HG03108 (cell line): ENCODE measurements around the gene CDH5.
A peak's percentile ranks its signal among the peaks of the same experiment; 100 is the strongest.
"Not testable (repeated sequence)": the region's sequence is repeated elsewhere in the genome, so short reads cannot be mapped to it uniquely, and the experiment has no call there.

Experiments
- ATAC-seq: cut with Tn5 transposase; IDR thresholded peaks from one replicate; pipeline ENCODE4 v1.9.1; 2021; ENCODE audit warnings: moderate library complexity; ENCODE audit not compliant: unreplicated experiment

CDH5 gene

DNA sequence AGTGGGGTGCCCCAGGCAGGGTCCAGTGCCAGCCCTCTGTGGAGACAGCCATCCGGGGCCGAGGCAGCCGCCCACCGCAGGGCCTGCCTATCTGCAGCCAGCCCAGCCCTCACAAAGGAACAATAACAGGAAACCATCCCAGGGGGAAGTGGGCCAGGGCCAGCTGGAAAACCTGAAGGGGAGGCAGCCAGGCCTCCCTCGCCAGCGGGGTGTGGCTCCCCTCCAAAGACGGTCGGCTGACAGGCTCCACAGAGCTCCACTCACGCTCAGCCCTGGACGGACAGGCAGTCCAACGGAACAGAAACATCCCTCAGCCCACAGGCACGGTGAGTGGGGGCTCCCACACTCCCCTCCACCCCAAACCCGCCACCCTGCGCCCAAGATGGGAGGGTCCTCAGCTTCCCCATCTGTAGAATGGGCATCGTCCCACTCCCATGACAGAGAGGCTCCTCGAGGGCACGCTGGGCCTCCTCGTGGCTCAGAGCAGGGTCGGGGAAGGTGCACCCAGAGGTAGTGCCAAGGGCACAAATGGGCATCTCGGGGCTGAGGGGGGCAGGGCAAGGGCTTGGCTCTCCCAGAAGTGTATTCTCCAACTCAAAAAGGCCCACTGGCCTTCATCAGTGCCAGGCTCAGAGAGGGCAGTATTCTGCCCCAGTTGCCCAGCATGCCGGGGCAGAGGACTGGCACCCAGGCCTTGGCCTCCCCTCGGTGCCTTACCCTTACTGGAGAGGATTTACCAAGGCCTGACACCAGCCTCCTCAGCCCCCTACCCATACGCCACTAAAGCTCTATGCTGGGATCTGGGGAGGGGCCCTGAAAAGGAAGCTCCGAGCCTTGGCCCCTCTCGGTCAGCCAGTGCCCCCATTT is at the start of gene CDH5:
Gene CDH5, plus strand, starts transcription at position 259 of the 867 bp plus-strand sequence. CDS start 12,647 bp downstream, outside the sequence.
- ATAC-seq: no peak

DNA sequence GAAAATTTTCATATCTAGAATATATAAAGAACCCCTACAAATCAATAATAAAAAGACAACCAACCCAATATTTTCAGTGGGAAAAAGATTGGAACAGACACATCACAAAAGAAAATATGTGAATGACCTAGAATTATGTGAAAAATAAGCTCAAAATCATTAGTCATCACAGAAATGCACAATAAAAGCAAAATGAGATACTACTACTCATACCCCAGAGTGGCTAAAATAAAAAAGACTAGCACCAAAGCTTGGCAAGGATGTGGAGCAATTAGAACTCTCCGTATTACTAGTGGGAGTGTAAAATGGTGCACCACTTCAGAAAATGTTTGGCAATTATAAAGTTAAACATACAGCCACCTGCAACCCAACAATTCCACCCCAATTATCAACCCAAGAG is 48.0 kb upstream of the CDH5 start:
- ATAC-seq: no peak

DNA sequence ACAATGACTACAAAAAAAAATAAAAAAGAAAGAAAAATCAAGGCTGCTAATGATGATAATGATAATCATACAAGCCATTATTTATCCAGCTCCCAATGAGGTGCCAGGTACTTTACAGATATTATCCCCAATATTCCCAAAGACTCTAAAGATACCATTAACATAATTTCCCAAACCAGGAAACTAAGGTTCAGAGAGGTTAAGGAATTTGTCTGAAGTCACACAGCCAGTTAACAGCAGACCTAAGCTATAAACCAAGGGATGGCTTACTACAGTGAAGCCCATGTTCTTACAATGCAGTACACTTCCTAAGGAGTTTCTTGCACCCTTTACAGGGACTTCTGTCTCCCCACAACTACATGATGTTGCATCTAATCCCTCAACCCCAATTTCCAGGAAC is 45.7 kb upstream of the CDH5 start:
- no peak for ATAC-seq

- ATAC-seq: peak; percentile 68
These were observed 44.3 kb upstream of the CDH5 start for GRCh38 chr16:66322174-66322573.

DNA sequence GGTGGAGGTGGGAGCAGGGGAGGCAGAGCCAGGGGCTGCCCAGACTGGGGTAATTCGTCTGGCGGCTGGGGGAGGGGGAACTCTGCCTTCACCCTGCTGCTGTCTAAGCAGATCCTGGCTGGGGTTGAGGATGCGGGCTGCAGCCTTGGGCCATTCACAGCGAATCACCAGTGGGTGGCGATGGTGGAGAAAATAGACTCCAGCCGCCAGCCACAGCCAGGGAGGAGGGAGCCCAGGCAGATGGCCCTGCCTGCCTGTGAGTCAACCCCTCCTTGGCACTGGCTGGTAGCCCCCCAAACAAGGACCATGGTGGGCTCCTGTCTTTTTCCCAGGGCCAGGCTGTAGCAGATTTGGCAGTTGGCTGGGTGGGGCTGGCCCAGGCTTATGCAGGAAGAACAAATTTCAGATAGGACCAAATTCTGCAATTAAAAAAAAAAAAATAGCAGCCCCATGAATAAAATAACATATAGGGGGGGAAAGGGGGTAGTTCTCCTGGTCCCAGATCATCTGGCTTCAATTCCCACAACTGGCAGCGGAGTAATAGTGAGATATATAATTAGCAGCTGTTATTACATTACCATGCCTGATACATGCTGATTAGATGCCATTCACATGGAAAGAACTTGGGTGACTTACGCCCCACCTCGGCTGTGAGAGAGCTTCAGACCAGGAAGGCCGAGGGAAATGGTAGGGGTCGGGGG is 41.5 kb upstream of the CDH5 start:
- no peak for ATAC-seq

GRCh38 chr16:66325717-66326376 is 40.6 kb upstream of the CDH5 start:
- no peak for ATAC-seq

DNA sequence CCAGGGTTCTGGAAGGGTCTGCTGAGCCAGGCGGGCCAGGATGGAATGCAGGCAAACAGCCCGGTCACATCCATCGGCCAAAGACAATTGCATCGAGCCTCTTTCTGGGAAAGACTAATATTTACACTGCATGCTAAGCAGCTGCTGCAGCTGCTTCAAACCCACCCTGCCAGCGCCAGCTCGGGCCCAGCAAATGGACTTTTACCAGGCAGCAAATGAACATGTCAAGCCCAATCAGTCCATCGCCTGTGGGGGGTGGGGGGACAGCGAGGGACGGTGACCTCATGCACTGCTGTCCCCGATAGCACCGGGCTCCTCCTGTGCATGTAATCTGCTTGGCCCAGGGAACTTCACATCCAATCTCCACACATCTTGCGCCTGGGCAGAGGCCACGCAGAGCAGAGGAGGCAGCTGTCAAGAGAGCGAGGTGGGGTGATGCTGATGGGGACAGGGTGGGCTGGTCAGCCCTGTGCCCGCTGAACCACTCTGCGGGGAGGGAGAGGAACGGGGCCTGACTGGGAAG is 39.4 kb upstream of the CDH5 start:
- no peak for ATAC-seq

GRCh38 chr16:66328282-66328681 is 38.2 kb upstream of the CDH5 start:
- ATAC-seq: no peak

- not testable (repeated sequence) for ATAC-seq
These were observed 35.0 kb upstream of the CDH5 start for GRCh38 chr16:66331464-66331863.

GRCh38 chr16:66332634-66333610 is 33.6 kb upstream of the CDH5 start:
- no peak for ATAC-seq

GRCh38 chr16:66334853-66335574 is 31.5 kb upstream of the CDH5 start:
- ATAC-seq: no peak

DNA sequence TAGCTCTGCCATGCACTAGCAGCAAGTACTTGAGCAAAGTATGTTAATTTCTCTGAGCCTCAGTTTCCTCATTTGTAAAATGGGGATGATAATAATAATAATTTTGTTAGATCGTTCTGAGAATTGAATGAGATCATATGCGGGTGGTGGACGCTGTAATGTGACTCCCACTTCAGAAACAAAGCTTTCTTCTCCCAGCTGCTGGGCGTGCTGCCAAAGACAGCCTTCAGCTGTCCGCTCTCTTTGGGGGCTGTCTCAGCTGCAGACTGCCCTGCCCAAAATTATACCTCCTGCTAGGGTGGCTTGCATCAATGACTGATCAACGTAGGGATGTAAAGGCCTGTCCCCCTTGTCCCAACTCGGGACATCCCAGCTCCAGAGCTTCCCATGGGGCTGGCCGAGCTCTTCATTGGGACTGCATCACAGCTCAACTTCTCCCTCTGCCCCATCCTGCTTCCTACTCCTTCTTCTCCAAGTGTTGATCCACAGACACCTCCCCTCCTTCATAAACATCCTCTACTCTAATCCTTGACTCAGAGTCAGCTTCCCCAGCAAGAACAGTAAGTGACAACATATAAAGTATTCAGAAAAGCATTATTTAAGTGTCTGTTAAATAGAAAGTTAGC is 30.7 kb upstream of the CDH5 start:
- no peak for ATAC-seq

DNA sequence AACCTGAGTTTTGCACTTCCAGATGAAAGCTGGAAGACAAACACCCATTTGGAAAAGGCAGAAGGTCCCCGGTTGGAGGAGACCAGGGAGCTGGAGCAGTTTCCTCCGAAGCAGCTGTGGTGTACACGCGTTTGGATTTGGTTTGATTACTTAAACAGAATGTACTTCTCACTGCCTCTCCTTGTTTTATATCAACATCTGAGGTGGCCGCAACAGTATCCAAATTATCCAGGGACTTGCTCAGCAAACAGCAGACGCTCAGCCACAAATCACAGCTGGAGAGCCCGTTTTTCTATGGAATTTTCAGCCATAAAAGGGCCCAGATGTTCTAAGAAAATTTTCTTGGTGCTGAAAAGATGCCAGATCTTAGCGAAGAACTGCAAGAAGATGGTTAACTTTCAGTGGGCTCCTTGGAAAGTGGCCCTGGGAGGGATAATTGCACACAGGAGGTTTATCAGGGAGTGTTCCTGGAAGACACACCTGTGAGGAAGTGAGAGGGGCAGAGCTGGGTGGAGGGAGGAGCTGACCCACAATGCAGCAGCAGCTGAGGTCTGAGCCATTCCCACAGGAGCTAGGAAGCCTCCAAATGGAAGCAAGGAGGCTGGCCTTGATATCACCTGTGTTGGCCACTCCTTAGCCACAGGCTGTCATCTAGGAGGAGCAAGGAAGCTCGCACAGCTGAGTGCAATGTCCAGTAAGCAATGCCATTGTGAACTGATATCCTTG is 28.9 kb upstream of the CDH5 start:
- no peak for ATAC-seq

DNA sequence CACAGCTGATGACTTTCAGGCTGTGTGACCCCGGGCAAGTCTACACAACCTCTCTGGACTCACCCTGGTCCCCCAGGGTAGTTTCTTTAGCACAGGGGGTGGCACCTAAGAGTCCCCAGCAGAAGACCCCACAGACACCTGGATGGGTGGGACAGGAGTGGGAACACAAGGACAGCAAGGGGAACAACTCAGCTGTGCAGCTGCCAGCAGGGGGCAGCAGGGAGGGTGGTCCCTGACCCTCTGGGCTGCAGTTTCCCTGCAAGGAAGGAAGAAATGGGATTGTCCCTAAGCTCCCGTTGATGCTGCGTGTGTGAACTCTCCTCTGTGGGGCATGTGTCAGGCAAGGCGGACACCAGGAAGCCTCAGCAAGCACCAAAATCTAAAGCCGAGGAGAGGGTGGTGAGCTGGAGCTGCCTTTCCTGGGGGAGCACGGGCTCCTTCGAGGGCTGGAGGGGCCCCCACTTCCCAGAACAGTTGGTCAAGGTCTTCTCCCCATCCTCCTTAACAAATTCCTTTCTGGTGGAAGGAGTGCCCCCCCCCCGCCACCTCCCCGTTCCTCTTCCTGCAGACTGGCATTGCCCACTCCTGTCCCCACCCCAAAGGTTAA is 24.1 kb upstream of the CDH5 start:
- no peak for ATAC-seq

DNA sequence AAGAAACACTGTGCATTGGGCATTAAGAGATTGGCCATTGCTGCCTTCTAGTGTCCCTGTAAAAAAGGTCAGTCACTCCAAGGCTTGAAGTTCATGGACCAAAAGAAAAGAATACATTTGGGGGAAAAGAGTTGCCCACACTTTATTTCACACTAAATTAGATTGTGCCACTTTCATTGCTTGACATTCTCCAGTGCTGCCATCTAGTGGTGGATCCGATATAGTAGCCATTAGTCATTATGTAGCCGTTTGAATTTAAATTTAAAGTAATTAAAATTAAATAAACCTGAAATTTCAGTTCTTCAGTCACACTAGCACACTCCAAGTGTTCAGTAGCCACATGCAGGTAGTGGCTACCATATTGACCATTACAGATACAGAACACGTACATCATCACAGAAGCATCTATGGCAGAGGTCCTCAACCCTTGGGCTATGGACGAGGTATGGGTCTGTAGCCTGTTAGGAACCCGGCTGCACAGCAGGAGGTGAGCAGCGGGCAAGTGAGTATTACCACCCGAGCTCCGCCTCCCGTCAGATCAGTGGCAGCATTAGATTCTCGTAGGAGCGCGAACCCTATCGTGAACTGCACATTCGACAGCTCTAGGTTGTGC is 21.9 kb upstream of the CDH5 start:
- ATAC-seq: no peak

DNA sequence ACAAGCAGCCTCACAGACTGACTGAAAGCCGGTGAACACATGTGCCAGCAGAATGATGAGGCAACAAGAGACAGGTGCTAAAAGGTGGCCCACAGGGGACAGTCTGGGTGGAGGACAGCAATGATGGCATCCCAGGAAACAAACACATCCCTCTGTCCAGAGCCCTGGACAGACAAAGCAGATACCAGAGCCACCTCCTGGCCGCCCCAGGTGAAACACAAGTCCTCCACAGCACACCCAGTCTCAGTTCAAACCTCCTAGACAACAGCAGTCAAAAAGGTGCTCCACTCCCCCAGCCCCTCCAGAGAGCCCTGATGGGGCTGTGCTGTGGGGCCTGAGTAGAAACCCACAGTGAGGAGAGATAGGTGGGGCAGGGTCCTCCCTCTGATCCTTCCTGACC is 20.3 kb upstream of the CDH5 start:
- no peak for ATAC-seq

GRCh38 chr16:66352304-66352703 is 14.2 kb upstream of the CDH5 start:
- ATAC-seq: no peak

- ATAC-seq: no peak
These were observed 13.4 kb upstream of the CDH5 start for GRCh38 chr16:66353055-66353454.
